MM.1S (cell line): ENCODE measurements around the gene PRCD.

Experiments used
- CTCF ChIP-seq: fragments of 300-600 bp; sonication (generic); IDR thresholded peaks from 2 replicates; pipeline ENCODE4 v1.5.1; 2016; ENCODE audit warnings: antibody characterized with exemption, low read length, mixed read lengths
- EZH2 ChIP-seq: fragments of 300-600 bp; sonication (generic); optimal IDR thresholded peaks from 2 replicates; pipeline ENCODE3; 2017; ENCODE audit warnings: low read depth, mild to moderate bottlenecking, antibody characterized with exemption, low read length, mixed read lengths

- TF ChIP-seq CTCF (no peak), EZH2 (no peak)
These were observed 42.8 kb downstream of the PRCD start for GRCh38 chr17:76582660-76583059.
